K562 (cell line): ENCODE results near the gene ATXN1. TPM values are rescaled to one million over a fixed set of nuclear protein-coding genes. Genes with fewer than 3 reads are reported as not detected.
"Not testable (repeated sequence)": the region's sequence is repeated elsewhere in the genome, so short reads cannot be mapped to it uniquely, and the experiment has no call there.

Experiments used
- ATAC-seq: fragments of 200-7000 bp; cut with Tn5 transposase; 3 replicates; pipeline ENCODE4 v1.9.1; 2020; ENCODE audit warnings: moderate library complexity
- BruUV-seq: library from RNA; stranded (reverse); fragments of 400-500 nt; replicated peaks from 2 replicates; lab custom pipeline; 2021; lab: Mats Ljungman, UMichigan
- CTCF ChIA-PET: fragments of 300-600 bp; formaldehyde crosslinking; extraction: SDS; loops from one replicate; lab custom pipeline; 2021; ENCODE audit warnings: low intra/inter-chr PET ratio; lab: Yijun Ruan, JAX
- POLR2A ChIA-PET: fragments of 300-600, 350-650 bp; sonication (Branson Sonifier 250); formaldehyde crosslinking; extraction: SDS; loops from one replicate; lab custom pipeline; 2021; ENCODE audit warnings: antibody characterized with exemption, inconsistent platforms; lab: Yijun Ruan, JAX
- DNase-seq, 4 experiments: peaks; one replicate each; pipeline versions ENCODE4 v3.0.0 to v3.0.0-alpha.2; 2011 to 2018; ENCODE audit warnings: low spot score in 3 of 4, mixed read lengths in 3 of 4; ENCODE audit errors: extremely low read depth in 1 of 4
- FAIRE-seq: peaks from 2 replicates; lab custom pipeline; 2011; peaks lifted over from hg19 to GRCh38; lab: Jason Lieb, UNC
- H2AFZ ChIP-seq: 2 replicates; pipeline ENCODE4 v1.6.0; 2011; ENCODE audit warnings: low read depth, low read length, control low read depth, inconsistent platforms
- H3K27ac ChIP-seq: fragments of 200-600 bp; 3 replicates; pipeline ENCODE4 v1.8.0; 2011; ENCODE audit warnings: low read depth, mild to moderate bottlenecking, control low read depth, inconsistent platforms, low read length, moderate library complexity, mixed read lengths; ENCODE audit errors: extremely low read depth
- H3K27me3 ChIP-seq, 2 experiments: fragments of 300-600 bp in 1 of 2; 2 replicates in 1 of 2; 3 replicates in 1 of 2; pipeline versions ENCODE4 v1.6.0 to v1.8.0; 2011; ENCODE audit warnings: inconsistent platforms in 2 of 2, low read length in 2 of 2, mild to moderate bottlenecking in 1 of 2, mixed read lengths in 1 of 2, moderate library complexity in 1 of 2; ENCODE audit not compliant: control insufficient read depth in 2 of 2, insufficient read depth in 2 of 2
- H3K36me3 ChIP-seq: fragments of 300-600 bp; 3 replicates; pipeline ENCODE4 v1.8.0; 2011; ENCODE audit warnings: mild to moderate bottlenecking, low read length, inconsistent platforms; ENCODE audit not compliant: control insufficient read depth, insufficient read depth
- H3K4me1 ChIP-seq, 2 experiments: fragments of 200-600 bp in 1 of 2; replicated peaks in 1 of 2; 2 replicates in 1 of 2; 3 replicates in 1 of 2; pipeline versions ENCODE4 v1.5.1 to v1.8.0; 2011; ENCODE audit warnings: inconsistent platforms in 2 of 2, low read length in 2 of 2, mild to moderate bottlenecking in 1 of 2, mixed read lengths in 1 of 2, moderate library complexity in 1 of 2; ENCODE audit not compliant: control insufficient read depth in 2 of 2, insufficient read depth in 2 of 2
- H3K4me2 ChIP-seq: 2 replicates; pipeline ENCODE4 v1.6.1; 2011; ENCODE audit warnings: low read length, control low read depth, inconsistent platforms, mixed read lengths; ENCODE audit not compliant: insufficient read depth
- H3K4me3 ChIP-seq: fragments of 200-600 bp; sonication (generic), shearing (Covaris generic); 2 replicates; pipeline ENCODE4 v1.5.1; 2016; ENCODE audit warnings: control low read depth, inconsistent platforms
- H3K79me2 ChIP-seq: fragments of 200-600 bp; 3 replicates; pipeline ENCODE4 v1.8.0; 2011; ENCODE audit warnings: low read length, inconsistent platforms; ENCODE audit not compliant: control insufficient read depth, insufficient read depth
- H3K9ac ChIP-seq, 2 experiments: 2 replicates each; pipeline versions ENCODE4 v1.6.0 to v1.6.1; 2011; ENCODE audit warnings: low read depth in 2 of 2, low read length in 2 of 2, control low read depth in 1 of 2, inconsistent platforms in 1 of 2, mild to moderate bottlenecking in 1 of 2, mixed read lengths in 1 of 2; ENCODE audit not compliant: insufficient read depth in 1 of 2
- H3K9me1 ChIP-seq: one replicate; pipeline ENCODE4 v1.6.0; 2011; ENCODE audit warnings: inconsistent platforms, mild to moderate bottlenecking, low read length, moderate library complexity; ENCODE audit not compliant: control insufficient read depth, insufficient read depth
- H3K9me3 ChIP-seq: replicated peaks from 2 replicates; pipeline ENCODE4 v1.5.1; 2011; ENCODE audit warnings: low read depth, low read length, inconsistent platforms; ENCODE audit not compliant: control insufficient read depth, insufficient read depth
- H4K20me1 ChIP-seq: replicated peaks from 2 replicates; pipeline ENCODE4 v1.6.1; 2011; ENCODE audit warnings: low read length, inconsistent platforms, mixed read lengths; ENCODE audit not compliant: control insufficient read depth, insufficient read depth
- C11orf30 ChIP-seq: fragments of 450-650 bp; IDR thresholded peaks from 2 replicates; pipeline ENCODE4 v1.6.1; 2016; ENCODE audit warnings: low read depth, mild to moderate bottlenecking
- E4F1 ChIP-seq: fragments of 250-450 bp; sonication (Bioruptor Pico); IDR thresholded peaks from 2 replicates; pipeline ENCODE4 v1.5.0; 2021; ENCODE audit warnings: mild to moderate bottlenecking, borderline replicate concordance
- HSF4 ChIP-seq: fragments of 250-450 bp; sonication (Bioruptor Pico); IDR thresholded peaks from 2 replicates; pipeline ENCODE4 v2.1.2; 2022; ENCODE audit warnings: mild to moderate bottlenecking, moderate library complexity, borderline replicate concordance
- MAFK ChIP-seq: IDR thresholded peaks from 2 replicates; pipeline ENCODE4 v1.6.1; 2011; ENCODE audit warnings: low read length, improper control_type of control experiment
- POLR2AphosphoS2 ChIP-seq: IDR thresholded peaks from 2 replicates; pipeline ENCODE4 v1.6.1; 2012; ENCODE audit warnings: low read length, improper control_type of control experiment
- ZNF12 ChIP-seq: sonication (generic); formaldehyde crosslinking; IDR thresholded peaks from 2 replicates; pipeline ENCODE4 v1.4.0; 2020; ENCODE audit warnings: mild to moderate bottlenecking, missing genetic modification reagents
- ZNF316 ChIP-seq: fragments of 450-650 bp; IDR thresholded peaks from 2 replicates; pipeline ENCODE4 v1.6.1; 2016
- WGBS: fragments of 100-300 bp; shearing (Covaris generic); methylation state at CpG from one replicate; pipeline ENCODE4 v1.1.6; 2016; ENCODE audit warnings: low coverage, mixed read lengths; ENCODE audit not compliant: insufficient coverage; ENCODE audit errors: missing lambda C conversion rate; 5-methylcytosine and 5-hydroxymethylcytosine counted together
- in situ Hi-C: fragments of 300-500 bp; cut with MboI; formaldehyde crosslinking; loops from 4 replicates; pipeline ENCODE4 v1.15.0; 2018; ENCODE audit warnings: inconsistent platforms, mixed read lengths
- intact Hi-C: fragments of 100-400 bp; cut with micrococcal nuclease; formaldehyde crosslinking; loops from 2 replicates; pipeline ENCODE4 v1.14.2; 2022
- polyA plus RNA-seq, 8 experiments: library from polyadenylated mRNA; depleted of rRNA in 4 of 8; stranded (reverse) in 5 of 8; unstranded in 3 of 8; fragments of >200 nt; fragmentation: Nextera tagmentation in 2 of 8; fragmentation: Illumina TruSeq in 1 of 8; extraction: Ambion mirVana in 2 of 8; extraction: Trizol in 1 of 8; gene quantifications; 2 replicates each; pipeline versions ENCODE4 v1.2.1 to v1.2.3, GENCODE V29; 2011 to 2014; ENCODE audit warnings: inconsistent platforms in 1 of 8, missing spikeins in 1 of 8
- total RNA-seq, 7 experiments: library from RNA; depleted of rRNA in 6 of 7; stranded (reverse); fragments of >200 nt in 6 of 7; fragmentation: Illumina TruSeq in 2 of 7; extraction: Trizol in 2 of 7; gene quantifications; 2 replicates each; pipeline versions ENCODE4 v1.2.1 to v1.2.3, GENCODE V29; 2011 to 2021; ENCODE audit warnings: low replicate concordance in 1 of 7
- TF ChIP-seq, protein P1 (sequence below), 2 experiments: fragments of 450-650 bp; conservative IDR thresholded peaks; 2 replicates each; pipeline ENCODE4 v1.6.1; 2017; ENCODE audit warnings: mild to moderate bottlenecking in 2 of 2, moderate library complexity in 2 of 2

ATXN1 gene
- total and polyA plus RNA-seq, 9 of the 15 experiments (the other 6 are each of a cell fraction or from before 2014, with no cell fraction given) = under 0.01 to 1.2 (median 0.58) TPM

DNA sequence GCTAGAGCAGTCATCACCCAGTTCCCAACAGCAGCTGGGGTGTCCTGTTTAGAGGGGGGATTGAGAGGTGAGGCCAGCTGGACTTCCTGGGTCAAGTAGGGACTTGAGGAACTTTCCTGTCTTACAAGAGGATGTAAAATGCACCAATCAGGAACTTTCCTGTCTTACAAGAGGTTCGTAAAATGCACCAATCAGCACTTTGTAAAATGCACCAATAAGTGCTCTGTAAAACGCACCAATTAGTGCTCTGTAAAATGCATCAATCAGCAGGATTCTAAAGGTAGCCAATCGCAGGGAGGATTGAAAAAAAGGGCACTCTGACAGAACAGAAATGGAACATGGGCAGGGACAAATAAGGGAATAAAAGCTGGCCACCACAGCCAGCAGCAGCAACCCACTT lies 297.2 kb downstream of the ATXN1 start:
- H3K9me3 ChIP-seq = no peaks in the 10 kb centered on the region
- TF ChIP-seq MAFK (0 out of 2 replicates have a peak, but pooled peaks have one; percentile 31), ZNF316 (peak; percentile 69), POLR2AphosphoS2 (no peak), ZNF12 (no peak), HSF4 (CRISPR knock-in tag) (no peak), C11orf30 (peak; percentile 50; the same call in 1 of the 2 replicates), E4F1 (CRISPR knock-in tag) (no peak)
- TF ChIP-seq, protein P1, sequence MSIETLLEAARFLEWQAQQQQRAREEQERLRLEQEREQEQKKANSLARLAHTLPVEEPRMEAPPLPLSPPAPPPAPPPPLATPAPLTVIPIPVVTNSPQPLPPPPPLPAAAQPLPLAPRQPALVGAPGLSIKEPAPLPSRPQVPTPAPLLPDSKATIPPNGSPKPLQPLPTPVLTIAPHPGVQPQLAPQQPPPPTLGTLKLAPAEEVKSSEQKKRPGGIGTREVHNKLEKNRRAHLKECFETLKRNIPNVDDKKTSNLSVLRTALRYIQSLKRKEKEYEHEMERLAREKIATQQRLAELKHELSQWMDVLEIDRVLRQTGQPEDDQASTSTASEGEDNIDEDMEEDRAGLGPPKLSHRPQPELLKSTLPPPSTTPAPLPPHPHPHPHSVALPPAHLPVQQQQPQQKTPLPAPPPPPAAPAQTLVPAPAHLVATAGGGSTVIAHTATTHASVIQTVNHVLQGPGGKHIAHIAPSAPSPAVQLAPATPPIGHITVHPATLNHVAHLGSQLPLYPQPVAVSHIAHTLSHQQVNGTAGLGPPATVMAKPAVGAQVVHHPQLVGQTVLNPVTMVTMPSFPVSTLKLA (conservative IDR thresholded peaks at IDR 0.05) = no peak
- TF ChIP-seq, all 486 proteins: peak for 3
- ATAC-seq (no peak), FAIRE-seq (no peak), DNase-seq (no peak)
- H4K20me1 ChIP-seq = no peaks in the 10 kb centered on the region
- intact Hi-C loops = no loop called here
- WGBS = 0% methylated on average over 3 of the region's 3 CpGs
- H3K4me3 ChIP-seq = no peak overlapping the region
- H2AFZ ChIP-seq = no peak overlapping the region
- H3K4me1 ChIP-seq = no peaks in the 10 kb centered on the region
- no peak overlapping the region for H3K27ac ChIP-seq
- no peak overlapping the region for H3K9ac ChIP-seq
- H3K79me2 ChIP-seq = no peaks in the 10 kb centered on the region
- no peak overlapping the region for H3K4me2 ChIP-seq
- peaks cover 10 to 14% of the 10 kb centered on the region in 2 experiments; a peak in 4 of 5 replicates for H3K27me3 ChIP-seq
- ChIA-PET POLR2A (interaction anchor here (1.2 kb wide), 1 partner anchor 15 kb away, joined by 4 read pairs; no protein-coding TSS in a partner anchor), CTCF (no interaction called here)
- in situ Hi-C loops = no loop called here
- no TSS peak for BruUV-seq
- H3K36me3 ChIP-seq = no peaks in the 10 kb centered on the region
- no peaks in the 10 kb centered on the region for H3K9me1 ChIP-seq

DNA sequence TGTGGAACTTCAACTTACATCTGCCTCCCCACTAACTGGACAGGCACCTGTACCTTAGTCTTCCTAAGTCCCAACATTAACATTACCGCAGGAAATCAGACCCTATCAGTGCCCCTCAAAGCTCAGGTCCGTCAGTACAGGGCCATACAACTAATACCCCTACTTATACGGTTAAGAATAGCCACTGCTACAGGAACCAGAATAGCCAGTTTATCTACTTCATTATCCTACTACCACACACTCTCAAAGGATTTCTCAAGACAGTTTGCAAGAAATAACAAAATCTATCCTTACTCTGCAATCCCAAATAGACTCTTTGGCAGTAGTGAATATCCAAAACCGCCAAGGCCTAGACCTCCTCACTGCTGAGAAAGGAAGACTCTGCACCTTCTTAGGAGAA lies 298.0 kb downstream of the ATXN1 start:
- H2AFZ ChIP-seq, H3K4me1 ChIP-seq, H3K9ac ChIP-seq, ATAC-seq, H3K9me1 ChIP-seq, FAIRE-seq, H3K4me3 ChIP-seq, H3K9me3 ChIP-seq, BruUV-seq, H4K20me1 ChIP-seq, CTCF ChIA-PET, H3K27ac ChIP-seq, in situ Hi-C loops, H3K79me2 ChIP-seq, intact Hi-C loops, H3K4me2 ChIP-seq, DNase-seq, H3K36me3 ChIP-seq: not testable (repeated sequence)
- 0% methylated on average over 4 of the region's 4 CpGs for WGBS
- peaks cover 10 to 14% of the 10 kb centered on the region in 2 experiments; a peak in 4 of 5 replicates for H3K27me3 ChIP-seq
- POLR2A ChIA-PET = interaction anchor here (1.2 kb wide), 1 partner anchor 14 kb away, joined by 4 read pairs; no protein-coding TSS in a partner anchor
